ENCODE measurements around the gene MACROD2. TPM values are rescaled to one million over a fixed set of nuclear protein-coding genes. Genes with fewer than 3 reads are reported as not detected.

Gene MACROD2
- total RNA-seq, 1 donor from 2014 or later, result not detected

DNA sequence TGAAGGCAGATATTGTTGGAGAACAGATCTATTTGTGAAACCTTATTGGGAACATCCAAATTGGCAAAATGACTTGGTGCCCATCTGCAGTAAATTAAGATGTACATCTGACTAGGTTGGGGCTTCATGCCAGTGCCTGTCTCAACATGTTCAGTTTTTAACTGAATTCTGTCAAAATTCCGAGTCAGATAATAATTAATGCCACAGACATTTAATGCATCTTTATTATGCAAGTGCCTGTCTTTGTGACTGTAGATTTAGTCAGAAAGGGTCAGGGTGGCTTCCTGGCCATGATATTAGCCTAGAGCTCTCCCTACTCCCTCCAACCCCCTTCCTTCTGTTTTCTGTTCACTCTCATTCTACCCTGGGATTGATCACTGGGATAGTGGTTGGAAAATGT lies 541.4 kb downstream of the MACROD2 start:
- H3K4me3 Mint-ChIP-seq, result no peak overlapping the region
- H3K27me3 Mint-ChIP-seq (ENCODE audit: insufficient read depth), result no peaks in the 10 kb centered on the region
- H3K9me3 Mint-ChIP-seq, result peaks cover 12% of the 10 kb centered on the region
- H3K36me3 Mint-ChIP-seq (ENCODE audit: low read depth), result no peaks in the 10 kb centered on the region
- H3K27ac Mint-ChIP-seq, result no peak overlapping the region
- no peaks in the 10 kb centered on the region for H3K4me1 Mint-ChIP-seq (ENCODE audit: low read depth)
- DNase-seq (ENCODE audit: low spot score), result no peak
- intact Hi-C loops (cut with micrococcal nuclease), result no loop called here

GRCh38 chr20:14538433-14538832 lies 543.1 kb downstream of the MACROD2 start:
- Mint-ChIP-seq H3K27ac (no peak overlapping the region), H3K9me3 (peaks cover 12% of the 10 kb centered on the region), H3K4me1 (ENCODE audit: low read depth) (no peaks in the 10 kb centered on the region), H3K4me3 (no peak overlapping the region), H3K27me3 (ENCODE audit: insufficient read depth) (no peaks in the 10 kb centered on the region), H3K36me3 (ENCODE audit: low read depth) (no peaks in the 10 kb centered on the region)
- DNase-seq (ENCODE audit: low spot score), result no peak
- intact Hi-C loops (cut with micrococcal nuclease), result no loop called here

- H3K4me3 Mint-ChIP-seq, result no peak overlapping the region
- H3K9me3 Mint-ChIP-seq, result peaks cover 15% of the 10 kb centered on the region
- no peak overlapping the region for H3K27ac Mint-ChIP-seq
- no peaks in the 10 kb centered on the region for H3K27me3 Mint-ChIP-seq (ENCODE audit: insufficient read depth)
- DNase-seq (ENCODE audit: low spot score), result no peak
- H3K36me3 Mint-ChIP-seq (ENCODE audit: low read depth), result no peaks in the 10 kb centered on the region
- intact Hi-C loops (cut with micrococcal nuclease), result no loop called here
- H3K4me1 Mint-ChIP-seq (ENCODE audit: low read depth), result no peaks in the 10 kb centered on the region
Observed at GRCh38 chr20:14543040-14543439, 547.7 kb downstream of the MACROD2 start.

GRCh38 chr20:14544688-14545087 lies 549.4 kb downstream of the MACROD2 start:
- H3K27ac Mint-ChIP-seq, result no peak overlapping the region
- H3K36me3 Mint-ChIP-seq (ENCODE audit: low read depth), result no peaks in the 10 kb centered on the region
- H3K9me3 Mint-ChIP-seq, result peaks cover 8% of the 10 kb centered on the region
- no peaks in the 10 kb centered on the region for H3K27me3 Mint-ChIP-seq (ENCODE audit: insufficient read depth)
- no peaks in the 10 kb centered on the region for H3K4me1 Mint-ChIP-seq (ENCODE audit: low read depth)
- H3K4me3 Mint-ChIP-seq, result no peak overlapping the region
- no peak for DNase-seq (ENCODE audit: low spot score)
- intact Hi-C loops (cut with micrococcal nuclease), result no loop called here

- Mint-ChIP-seq H3K4me3 (no peak overlapping the region), H3K36me3 (ENCODE audit: low read depth) (no peaks in the 10 kb centered on the region), H3K27me3 (ENCODE audit: insufficient read depth) (no peaks in the 10 kb centered on the region), H3K27ac (no peak overlapping the region), H3K9me3 (peaks cover 4% of the 10 kb centered on the region), H3K4me1 (ENCODE audit: low read depth) (no peaks in the 10 kb centered on the region)
- intact Hi-C loops (cut with micrococcal nuclease), result no loop called here
- no peak for DNase-seq (ENCODE audit: low spot score)
Observed at GRCh38 chr20:14550655-14551054, 555.3 kb downstream of the MACROD2 start.

DNA sequence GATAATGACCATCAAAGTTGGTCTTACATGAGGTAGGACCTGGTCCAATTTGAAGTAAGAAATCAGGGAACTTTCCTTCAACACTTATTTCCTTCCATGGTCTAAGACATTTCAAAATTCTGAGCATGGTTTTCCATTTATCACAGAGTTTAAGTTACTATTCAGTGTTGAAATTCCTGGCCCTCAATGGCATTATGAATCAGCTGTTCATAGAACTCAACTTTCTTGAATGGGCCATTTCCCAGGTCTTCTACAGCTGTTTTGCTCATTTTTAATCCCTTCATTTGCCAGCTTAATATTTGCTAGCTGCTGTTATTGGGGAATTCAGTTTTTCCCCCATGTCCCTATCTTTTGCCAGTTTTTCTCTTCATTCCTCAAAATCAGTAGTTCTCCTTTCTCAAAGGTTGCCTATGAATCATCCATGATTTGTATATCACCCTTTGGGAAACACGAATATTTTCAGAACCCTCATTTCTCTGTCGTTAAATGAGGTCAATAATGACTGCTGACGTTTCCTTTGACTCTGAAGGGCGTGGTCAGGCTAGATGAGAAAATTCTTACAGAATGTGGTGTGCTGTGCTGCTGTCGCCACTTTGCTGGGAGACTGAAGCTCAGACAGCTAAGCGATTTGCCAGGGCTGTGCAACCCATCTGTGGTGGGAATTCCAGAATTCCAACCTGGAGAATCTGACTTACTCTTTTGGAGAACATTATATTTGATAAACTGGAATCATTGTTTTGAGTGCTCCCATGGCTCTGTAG lies 558.6 kb downstream of the MACROD2 start:
- intact Hi-C loops (cut with micrococcal nuclease), result no loop called here
- H3K9me3 Mint-ChIP-seq, result peaks cover 4% of the 10 kb centered on the region

GRCh38 chr20:14555676-14556075 lies 560.4 kb downstream of the MACROD2 start:
- H3K27me3 Mint-ChIP-seq (ENCODE audit: insufficient read depth), result no peaks in the 10 kb centered on the region
- no peaks in the 10 kb centered on the region for H3K36me3 Mint-ChIP-seq (ENCODE audit: low read depth)

More for the DNA sequence above, 558.6 kb downstream of the MACROD2 start:
- Mint-ChIP-seq H3K4me3 (no peak overlapping the region), H3K4me1 (ENCODE audit: low read depth) (no peaks in the 10 kb centered on the region), H3K27me3 (ENCODE audit: insufficient read depth) (no peaks in the 10 kb centered on the region), H3K36me3 (ENCODE audit: low read depth) (no peaks in the 10 kb centered on the region), H3K27ac (no peak overlapping the region)
- no peak for DNase-seq (ENCODE audit: low spot score)

DNA sequence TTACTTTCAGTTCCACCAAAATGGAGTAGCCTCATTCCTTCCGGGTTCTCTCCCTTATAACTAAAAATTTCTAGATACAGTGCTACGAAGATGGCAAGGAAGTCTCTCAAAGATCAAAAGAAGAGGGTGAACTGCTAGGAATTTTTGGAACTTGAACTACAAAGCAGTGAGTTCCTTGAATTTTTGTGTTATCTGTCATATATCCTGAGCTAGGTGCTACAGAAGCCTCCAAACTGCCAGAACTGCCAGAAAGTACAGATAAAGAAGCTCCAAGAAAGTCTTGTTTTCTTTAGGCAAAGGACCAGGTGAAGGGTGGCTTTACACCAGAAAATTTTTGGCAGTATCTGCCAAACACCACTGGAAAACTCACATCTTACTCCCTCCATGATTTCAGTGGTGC lies 560.9 kb downstream of the MACROD2 start:
- Mint-ChIP-seq H3K27ac (no peak overlapping the region), H3K4me3 (no peak overlapping the region), H3K4me1 (ENCODE audit: low read depth) (no peaks in the 10 kb centered on the region), H3K9me3 (no peaks in the 10 kb centered on the region), H3K36me3 (ENCODE audit: low read depth) (no peaks in the 10 kb centered on the region), H3K27me3 (ENCODE audit: insufficient read depth) (no peaks in the 10 kb centered on the region)
- DNase-seq (ENCODE audit: low spot score), result no peak
- intact Hi-C loops (cut with micrococcal nuclease), result no loop called here

More at GRCh38 chr20:14555676-14556075, 560.4 kb downstream of the MACROD2 start:
- Mint-ChIP-seq H3K4me1 (ENCODE audit: low read depth) (no peaks in the 10 kb centered on the region), H3K4me3 (no peak overlapping the region), H3K27ac (no peak overlapping the region), H3K9me3 (no peaks in the 10 kb centered on the region)
- intact Hi-C loops (cut with micrococcal nuclease), result no loop called here
- DNase-seq (ENCODE audit: low spot score), result no peak

- Mint-ChIP-seq H3K27ac (no peak overlapping the region), H3K4me1 (ENCODE audit: low read depth) (no peaks in the 10 kb centered on the region), H3K4me3 (no peak overlapping the region), H3K27me3 (ENCODE audit: insufficient read depth) (no peaks in the 10 kb centered on the region), H3K36me3 (ENCODE audit: low read depth) (no peaks in the 10 kb centered on the region), H3K9me3 (peaks cover 12% of the 10 kb centered on the region)
- intact Hi-C loops (cut with micrococcal nuclease), result no loop called here
- no peak for DNase-seq (ENCODE audit: low spot score)
Observed at GRCh38 chr20:14559612-14560011, 564.3 kb downstream of the MACROD2 start.

DNA sequence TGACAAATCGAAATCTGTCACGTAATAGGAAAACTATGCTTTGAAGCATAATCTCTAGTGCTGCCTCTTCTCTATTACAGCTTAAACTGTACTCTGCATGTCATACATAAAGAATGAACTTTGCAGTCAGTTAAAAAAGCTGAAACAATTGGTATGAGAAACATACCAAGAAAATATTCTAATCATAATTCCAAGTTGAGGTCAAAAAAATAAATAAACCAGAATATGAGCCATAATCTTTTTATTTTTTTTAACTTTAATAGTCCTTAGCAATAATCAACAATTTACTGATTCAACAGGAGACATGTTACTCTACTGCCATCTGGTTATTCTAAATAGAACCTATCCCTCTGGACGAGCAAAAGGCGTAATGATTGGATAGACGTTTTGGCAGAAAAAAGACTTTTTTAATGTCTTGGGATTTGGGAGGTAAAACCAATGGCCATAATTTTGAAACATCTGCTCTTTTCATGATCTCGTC lies 566.5 kb downstream of the MACROD2 start:
- Mint-ChIP-seq H3K4me3 (no peak overlapping the region), H3K9me3 (peaks cover 17% of the 10 kb centered on the region), H3K4me1 (ENCODE audit: low read depth) (no peaks in the 10 kb centered on the region), H3K27ac (no peak overlapping the region), H3K27me3 (ENCODE audit: insufficient read depth) (no peaks in the 10 kb centered on the region), H3K36me3 (ENCODE audit: low read depth) (no peaks in the 10 kb centered on the region)
- intact Hi-C loops (cut with micrococcal nuclease), result no loop called here
- no peak for DNase-seq (ENCODE audit: low spot score)

GRCh38 chr20:14562981-14563380 lies 567.7 kb downstream of the MACROD2 start:
- no peaks in the 10 kb centered on the region for H3K36me3 Mint-ChIP-seq (ENCODE audit: low read depth)
- DNase-seq (ENCODE audit: low spot score), result no peak
- intact Hi-C loops (cut with micrococcal nuclease), result no loop called here
- H3K27me3 Mint-ChIP-seq (ENCODE audit: insufficient read depth), result no peaks in the 10 kb centered on the region
- peaks cover 17% of the 10 kb centered on the region for H3K9me3 Mint-ChIP-seq
- H3K27ac Mint-ChIP-seq, result no peak overlapping the region
- H3K4me3 Mint-ChIP-seq, result no peak overlapping the region
- no peaks in the 10 kb centered on the region for H3K4me1 Mint-ChIP-seq (ENCODE audit: low read depth)

- H3K36me3 Mint-ChIP-seq (ENCODE audit: low read depth), result no peaks in the 10 kb centered on the region
- H3K4me1 Mint-ChIP-seq (ENCODE audit: low read depth), result no peaks in the 10 kb centered on the region
- H3K27me3 Mint-ChIP-seq (ENCODE audit: insufficient read depth), result no peaks in the 10 kb centered on the region
- intact Hi-C loops (cut with micrococcal nuclease), result no loop called here
- peaks cover 17% of the 10 kb centered on the region for H3K9me3 Mint-ChIP-seq
- H3K27ac Mint-ChIP-seq, result no peak overlapping the region
- no peak overlapping the region for H3K4me3 Mint-ChIP-seq
- DNase-seq (ENCODE audit: low spot score), result no peak
Observed at GRCh38 chr20:14566505-14566904, 571.2 kb downstream of the MACROD2 start.

- H3K36me3 Mint-ChIP-seq (ENCODE audit: low read depth), result no peaks in the 10 kb centered on the region
- no peaks in the 10 kb centered on the region for H3K4me1 Mint-ChIP-seq (ENCODE audit: low read depth)
- no peak overlapping the region for H3K27ac Mint-ChIP-seq
- intact Hi-C loops (cut with micrococcal nuclease), result no loop called here
- peaks cover 13% of the 10 kb centered on the region for H3K9me3 Mint-ChIP-seq
- H3K27me3 Mint-ChIP-seq (ENCODE audit: insufficient read depth), result no peaks in the 10 kb centered on the region
- H3K4me3 Mint-ChIP-seq, result no peak overlapping the region
- DNase-seq (ENCODE audit: low spot score), result no peak
Observed at GRCh38 chr20:14568225-14568624, 572.9 kb downstream of the MACROD2 start.

GRCh38 chr20:14568701-14569100 lies 573.4 kb downstream of the MACROD2 start:
- DNase-seq (ENCODE audit: low spot score), result no peak
- Mint-ChIP-seq H3K4me3 (no peak overlapping the region), H3K36me3 (ENCODE audit: low read depth) (no peaks in the 10 kb centered on the region), H3K4me1 (ENCODE audit: low read depth) (no peaks in the 10 kb centered on the region), H3K9me3 (peaks cover 13% of the 10 kb centered on the region), H3K27me3 (ENCODE audit: insufficient read depth) (no peaks in the 10 kb centered on the region), H3K27ac (no peak overlapping the region)
- intact Hi-C loops (cut with micrococcal nuclease), result no loop called here
